ENCODE data around the gene TMEM219. TPM values are rescaled to one million over a fixed set of nuclear protein-coding genes. Genes with fewer than 3 reads are reported as not detected.
A peak's percentile ranks its signal among the peaks of the same experiment; 100 is the strongest.

The TMEM219 gene
- total and polyA plus RNA-seq, 10 of the 15 experiments (the other 5 are each of a cell fraction or from before 2014, with no cell fraction given): 33.6 to 74.6 (median 56.5) TPM

- FAIRE-seq (no peak), ATAC-seq (no peak), DNase-seq (ENCODE audit: low read depth, low spot score) (no peak)
- intact Hi-C loops (cut with micrococcal nuclease; ENCODE audit: unreplicated experiment) (no loop called here), in situ Hi-C loops (cut with MboI) (loop anchor here (25.0 kb wide), 1 partner anchor 889 kb away; no protein-coding TSS in a partner anchor)
- Histone ChIP-seq H3K27ac (ENCODE audit: control insufficient read depth, insufficient read depth) (no peak overlapping the region), H3K27me3 (replicated peaks in 1 of 2; ENCODE audit: control insufficient read depth in 2 of 2, insufficient read depth in 2 of 2, low read length in 1 of 2) (no peaks in the 10 kb centered on the region), H3K9ac (ENCODE audit: control insufficient read depth, insufficient read depth, low read length) (no peak overlapping the region), H3K4me2 (ENCODE audit: control insufficient read depth, insufficient read depth) (no peak overlapping the region), H2AFZ (ENCODE audit: control insufficient read depth, low read depth, low read length) (no peak overlapping the region), H3K36me3 (ENCODE audit: control insufficient read depth in 2 of 2, insufficient read depth in 2 of 2, low read length in 1 of 2) (peaks cover 0 to 8% of the 10 kb centered on the region in 2 experiments), H3K4me1 (ENCODE audit: control insufficient read depth, insufficient read depth, low read length) (peaks cover 3% of the 10 kb centered on the region; the same call in 1 of the 2 replicates), H3K79me2 (ENCODE audit: control insufficient read depth, insufficient read depth, low read length) (peaks cover 10% of the 10 kb centered on the region), H3K9me3 (replicated peaks; ENCODE audit: control insufficient read depth, insufficient read depth, low read length) (no peaks in the 10 kb centered on the region), H3K4me3 (no peak overlapping the region), H4K20me1 (ENCODE audit: control insufficient read depth, insufficient read depth) (no peaks in the 10 kb centered on the region)
- no TSS peak for BruUV-seq (replicated peaks)
- TF ChIP-seq POLR2A (IDR thresholded peaks at IDR 0.05; ENCODE audit: low read depth, low read length): 0 out of 2 replicates have a peak, but pooled peaks have one; percentile 32
- TF ChIP-seq NR2C2 (IDR thresholded peaks at IDR 0.05; ENCODE audit: borderline replicate concordance, control insufficient read depth, insufficient read length, low read depth): no peak
- ChIA-PET CTCF (interaction anchor here (1.0 kb wide), 1 partner anchor 91 kb away, joined by 3 read pairs; the partner anchor contains the start of gene TBX6), POLR2A (no interaction called here), SMC1A (ENCODE audit: uncharacterized antibody, unreplicated experiment) (no interaction called here), RAD21 (ENCODE audit: unreplicated experiment) (no interaction called here)
- 85% methylated on average over 24 of the region's 33 CpGs for WGBS (ENCODE audit: insufficient coverage, insufficient replicate concordance, low lambda C conversion rate, missing lambda C conversion rate)
Observed at GRCh38 chr16:30000735-30001631, 39.1 kb downstream of the TMEM219 start.

- intact Hi-C loops (cut with micrococcal nuclease; ENCODE audit: unreplicated experiment): no loop called here
- Histone ChIP-seq H3K27ac (ENCODE audit: control insufficient read depth, insufficient read depth) (no peak overlapping the region), H4K20me1 (ENCODE audit: control insufficient read depth, insufficient read depth) (no peaks in the 10 kb centered on the region), H3K36me3 (ENCODE audit: control insufficient read depth in 2 of 2, insufficient read depth in 2 of 2, low read length in 1 of 2) (peaks cover 0 to 6% of the 10 kb centered on the region in 2 experiments), H3K4me2 (ENCODE audit: control insufficient read depth, insufficient read depth) (no peak overlapping the region), H3K79me2 (ENCODE audit: control insufficient read depth, insufficient read depth, low read length) (no peaks in the 10 kb centered on the region), H3K9ac (ENCODE audit: control insufficient read depth, insufficient read depth, low read length) (no peak overlapping the region), H3K9me3 (replicated peaks; ENCODE audit: control insufficient read depth, insufficient read depth, low read length) (no peaks in the 10 kb centered on the region), H2AFZ (ENCODE audit: control insufficient read depth, low read depth, low read length) (no peak overlapping the region), H3K4me3 (no peak overlapping the region), H3K27me3 (replicated peaks in 1 of 2; ENCODE audit: control insufficient read depth in 2 of 2, insufficient read depth in 2 of 2, low read length in 1 of 2) (no peaks in the 10 kb centered on the region), H3K4me1 (ENCODE audit: control insufficient read depth, insufficient read depth, low read length) (no peaks in the 10 kb centered on the region)
- FAIRE-seq (no peak), DNase-seq (ENCODE audit: low read depth, low spot score) (no peak), ATAC-seq (no peak)
- RAD21 ChIA-PET (ENCODE audit: unreplicated experiment): no interaction called here
- in situ Hi-C loops (cut with MboI): loop anchor here (25.0 kb wide), 1 partner anchor 890 kb away; no protein-coding TSS in a partner anchor
- SMC1A ChIA-PET (ENCODE audit: uncharacterized antibody, unreplicated experiment): no interaction called here
- CTCF ChIA-PET: interaction anchor here (0.6 kb wide), 1 partner anchor 293 kb away, joined by 3 read pairs; no protein-coding TSS in a partner anchor
- BruUV-seq (replicated peaks): no TSS peak
- POLR2A ChIA-PET: interaction anchor here (0.5 kb wide), 1 partner anchor 85 kb away, joined by 6 read pairs; no protein-coding TSS in a partner anchor
- 93% methylated on average over 19 of the region's 19 CpGs for WGBS (ENCODE audit: insufficient coverage, insufficient replicate concordance, low lambda C conversion rate, missing lambda C conversion rate)
- TF ChIP-seq REST (IDR thresholded peaks at IDR 0.05; ENCODE audit: low read depth, low read length) (no peak), EED (IDR thresholded peaks at IDR 0.05; ENCODE audit: low read depth) (no peak), NFYB (IDR thresholded peaks at IDR 0.05; ENCODE audit: insufficient read depth, low read depth, low read length) (no peak), USF1 (IDR thresholded peaks at IDR 0.05; ENCODE audit: borderline replicate concordance, extremely low read length, insufficient read depth, low read depth, low read length) (no peak), ZNF24 (IDR thresholded peaks at IDR 0.05) (no peak), ZNF207 (IDR thresholded peaks at IDR 0.05; ENCODE audit: borderline replicate concordance) (no peak)
Observed at GRCh38 chr16:30002614-30003346, 40.9 kb downstream of the TMEM219 start.

Measured in GM12878 (cell line).